Fibroblast of mammary gland (primary cell): ENCODE data around the gene ITGB2.
A peak's percentile ranks its signal among the peaks of the same experiment; 100 is the strongest.

Experiments used
- DNase-seq: peaks from one replicate; pipeline ENCODE4 v3.0.0-alpha.2; 2010; ENCODE audit warnings: low read depth
- H3K4me3 ChIP-seq: 2 replicates; pipeline ENCODE4 v1.5.1; 2011; ENCODE audit warnings: low read depth, mild to moderate bottlenecking, low read length, moderate library complexity; ENCODE audit not compliant: control insufficient read depth
- TF ChIP-seq, protein P1 (sequence below): conservative IDR thresholded peaks from 2 replicates; pipeline ENCODE4 v1.5.1; 2011; ENCODE audit warnings: low read depth, low read length, inconsistent platforms; ENCODE audit not compliant: control insufficient read depth, insufficient read depth

Gene ITGB2

DNA sequence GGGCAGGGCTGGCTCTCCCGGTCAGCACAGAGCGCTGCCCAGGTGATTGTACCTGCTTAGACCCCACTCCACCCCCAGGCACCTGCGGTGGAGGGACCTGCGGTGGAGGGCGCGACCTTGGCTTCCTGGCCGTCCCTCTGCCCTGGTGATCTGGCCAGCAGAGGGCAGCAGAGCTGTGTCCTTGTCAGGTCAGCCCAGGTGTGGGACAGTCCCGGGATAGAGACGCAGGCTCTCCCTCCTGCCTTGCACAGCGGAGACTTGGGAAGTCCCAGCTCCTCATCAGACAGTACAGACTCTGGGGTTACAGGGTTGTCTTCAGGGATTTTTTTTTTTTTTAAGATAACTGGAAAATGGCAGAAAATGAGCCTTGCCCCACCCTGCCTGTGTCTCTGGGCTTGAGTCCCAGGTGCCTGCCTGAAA, 29.1 kb upstream of the ITGB2 start:
- DNase-seq: peak; percentile 71
- no peak overlapping the region for H3K4me3 ChIP-seq
- TF ChIP-seq, protein P1, sequence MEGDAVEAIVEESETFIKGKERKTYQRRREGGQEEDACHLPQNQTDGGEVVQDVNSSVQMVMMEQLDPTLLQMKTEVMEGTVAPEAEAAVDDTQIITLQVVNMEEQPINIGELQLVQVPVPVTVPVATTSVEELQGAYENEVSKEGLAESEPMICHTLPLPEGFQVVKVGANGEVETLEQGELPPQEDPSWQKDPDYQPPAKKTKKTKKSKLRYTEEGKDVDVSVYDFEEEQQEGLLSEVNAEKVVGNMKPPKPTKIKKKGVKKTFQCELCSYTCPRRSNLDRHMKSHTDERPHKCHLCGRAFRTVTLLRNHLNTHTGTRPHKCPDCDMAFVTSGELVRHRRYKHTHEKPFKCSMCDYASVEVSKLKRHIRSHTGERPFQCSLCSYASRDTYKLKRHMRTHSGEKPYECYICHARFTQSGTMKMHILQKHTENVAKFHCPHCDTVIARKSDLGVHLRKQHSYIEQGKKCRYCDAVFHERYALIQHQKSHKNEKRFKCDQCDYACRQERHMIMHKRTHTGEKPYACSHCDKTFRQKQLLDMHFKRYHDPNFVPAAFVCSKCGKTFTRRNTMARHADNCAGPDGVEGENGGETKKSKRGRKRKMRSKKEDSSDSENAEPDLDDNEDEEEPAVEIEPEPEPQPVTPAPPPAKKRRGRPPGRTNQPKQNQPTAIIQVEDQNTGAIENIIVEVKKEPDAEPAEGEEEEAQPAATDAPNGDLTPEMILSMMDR: peak; percentile 83

DNA sequence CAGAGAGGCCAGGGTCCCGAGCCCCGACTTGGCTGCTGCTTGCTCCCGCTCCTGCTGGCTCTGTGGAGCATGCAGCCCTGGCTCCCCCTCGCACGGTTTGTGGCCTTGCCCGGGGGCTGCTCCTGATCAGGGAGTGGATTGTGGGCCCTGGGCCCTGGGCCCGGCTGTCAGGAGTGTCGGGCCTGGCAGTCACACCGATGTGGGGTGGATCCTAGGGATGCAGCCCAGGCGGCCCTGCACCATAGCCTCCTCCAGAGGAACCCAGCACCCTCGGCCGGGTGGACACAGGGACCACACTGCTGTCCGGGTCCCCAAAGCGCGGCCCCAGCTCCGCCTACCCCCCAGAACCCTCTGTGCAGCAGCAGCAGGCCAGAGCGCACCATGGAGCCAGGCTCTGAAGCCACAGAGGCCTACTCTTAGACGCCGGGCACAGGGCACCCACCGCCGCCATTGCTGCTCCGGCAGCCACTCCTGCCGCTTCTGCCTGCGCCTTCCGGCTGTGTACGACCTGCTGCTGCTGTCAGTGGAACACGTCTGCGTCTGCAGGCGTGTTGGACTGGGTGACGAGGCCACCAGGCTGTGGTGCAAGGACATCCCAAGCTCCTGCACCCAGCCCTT, 28.6 kb upstream of the ITGB2 start:
- H3K4me3 ChIP-seq: no peak overlapping the region
- no peak for DNase-seq
- TF ChIP-seq, protein P1: no peak

DNA sequence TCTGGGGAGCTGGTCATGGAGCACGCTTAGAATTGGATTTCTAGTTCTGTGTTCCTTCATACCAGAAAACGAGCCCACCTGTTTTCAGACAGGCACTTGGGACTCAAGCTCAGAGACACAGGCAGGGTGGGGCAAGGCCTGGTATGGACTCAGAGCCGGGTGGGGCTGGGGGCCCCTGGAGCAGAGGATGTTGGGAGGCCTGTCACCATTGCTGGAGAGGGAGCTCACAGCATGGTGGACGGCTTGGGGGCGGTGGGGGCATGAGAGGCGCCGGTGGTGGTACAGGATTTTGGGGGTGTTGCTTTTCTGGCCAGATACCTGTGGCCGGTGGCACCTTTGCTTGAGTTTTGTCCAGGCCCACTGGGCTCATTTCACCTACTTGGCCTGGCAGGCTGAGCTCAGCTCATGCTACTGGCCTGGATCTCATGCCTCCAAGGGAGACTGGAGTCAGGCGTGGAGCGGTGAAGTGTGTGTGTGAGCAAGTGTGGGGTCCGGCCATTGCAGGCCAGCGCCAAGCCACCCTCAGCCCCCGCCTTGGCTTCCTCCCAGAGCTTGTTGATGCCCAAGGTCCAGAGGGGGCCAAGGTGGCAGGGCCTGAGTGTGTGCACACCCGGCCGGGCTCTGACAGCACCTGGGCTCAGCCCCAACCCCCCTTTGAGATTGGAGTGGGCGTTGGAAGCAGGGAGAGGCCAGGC, 27.9 kb upstream of the ITGB2 start:
- TF ChIP-seq, protein P1: no peak
- no peak for DNase-seq
- H3K4me3 ChIP-seq: no peak overlapping the region

DNA sequence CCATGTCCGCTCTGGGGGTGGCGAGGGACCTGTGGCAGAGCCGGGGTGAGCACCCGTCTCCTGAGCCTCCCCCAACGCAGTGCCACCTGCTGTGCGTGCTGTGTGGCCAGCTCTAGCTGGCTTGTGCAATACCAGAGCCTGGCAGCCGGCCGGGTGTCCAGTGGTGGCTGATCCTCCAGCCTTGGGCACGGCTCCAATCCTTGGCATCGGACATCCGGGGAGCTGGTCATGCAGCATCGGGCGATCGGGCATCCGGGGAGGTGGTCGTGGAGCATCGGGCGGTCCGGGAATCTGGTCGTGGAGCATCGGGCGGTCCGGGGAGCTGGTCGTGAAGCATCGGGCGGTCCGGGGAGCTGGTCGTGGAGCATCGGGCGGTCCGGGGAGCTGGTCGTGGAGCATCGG, 27.2 kb upstream of the ITGB2 start:
- H3K4me3 ChIP-seq: no peak overlapping the region
- TF ChIP-seq, protein P1: no peak
- DNase-seq: no peak

DNA sequence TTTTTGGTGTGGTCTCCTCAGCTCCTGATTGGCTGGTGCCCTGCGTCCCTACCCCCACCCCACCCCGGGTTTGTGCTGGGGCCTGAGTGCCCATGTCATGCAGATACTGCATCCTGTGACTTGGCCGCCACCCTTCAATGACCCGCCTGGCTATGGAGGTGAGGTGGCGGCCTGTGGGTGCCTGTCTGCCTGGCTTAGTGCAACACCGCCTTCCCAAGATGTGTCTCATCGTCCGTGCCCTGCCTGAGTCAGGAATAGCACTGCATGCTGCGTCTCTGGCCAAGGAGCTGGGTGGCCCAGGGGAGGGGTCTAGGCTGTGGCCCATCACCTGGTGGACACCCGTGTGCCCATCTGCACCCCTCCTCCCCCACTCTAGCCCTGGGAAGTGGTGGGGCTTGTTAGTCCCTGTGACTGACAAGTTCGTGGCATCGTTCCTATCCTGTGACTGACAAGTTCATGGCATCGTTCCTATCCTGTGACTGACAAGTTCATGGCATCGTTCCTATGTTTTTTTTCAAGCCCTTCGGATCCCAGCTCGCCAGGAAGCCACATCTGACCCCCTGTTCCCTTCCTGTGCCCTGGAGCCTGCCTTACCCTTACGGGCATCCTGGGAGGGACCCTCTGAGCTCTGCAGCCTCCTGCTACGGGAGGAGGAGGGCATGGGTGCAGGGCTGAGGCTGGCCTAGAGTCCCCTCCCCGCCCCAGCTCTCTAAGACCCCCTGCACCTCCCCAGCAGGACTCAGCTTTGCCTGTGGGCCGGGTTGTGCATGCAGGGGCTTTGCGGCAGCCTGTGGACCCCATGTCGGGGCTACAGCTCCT, 26.6 kb upstream of the ITGB2 start:
- H3K4me3 ChIP-seq: no peak overlapping the region
- DNase-seq: no peak
- TF ChIP-seq, protein P1: no peak

DNA sequence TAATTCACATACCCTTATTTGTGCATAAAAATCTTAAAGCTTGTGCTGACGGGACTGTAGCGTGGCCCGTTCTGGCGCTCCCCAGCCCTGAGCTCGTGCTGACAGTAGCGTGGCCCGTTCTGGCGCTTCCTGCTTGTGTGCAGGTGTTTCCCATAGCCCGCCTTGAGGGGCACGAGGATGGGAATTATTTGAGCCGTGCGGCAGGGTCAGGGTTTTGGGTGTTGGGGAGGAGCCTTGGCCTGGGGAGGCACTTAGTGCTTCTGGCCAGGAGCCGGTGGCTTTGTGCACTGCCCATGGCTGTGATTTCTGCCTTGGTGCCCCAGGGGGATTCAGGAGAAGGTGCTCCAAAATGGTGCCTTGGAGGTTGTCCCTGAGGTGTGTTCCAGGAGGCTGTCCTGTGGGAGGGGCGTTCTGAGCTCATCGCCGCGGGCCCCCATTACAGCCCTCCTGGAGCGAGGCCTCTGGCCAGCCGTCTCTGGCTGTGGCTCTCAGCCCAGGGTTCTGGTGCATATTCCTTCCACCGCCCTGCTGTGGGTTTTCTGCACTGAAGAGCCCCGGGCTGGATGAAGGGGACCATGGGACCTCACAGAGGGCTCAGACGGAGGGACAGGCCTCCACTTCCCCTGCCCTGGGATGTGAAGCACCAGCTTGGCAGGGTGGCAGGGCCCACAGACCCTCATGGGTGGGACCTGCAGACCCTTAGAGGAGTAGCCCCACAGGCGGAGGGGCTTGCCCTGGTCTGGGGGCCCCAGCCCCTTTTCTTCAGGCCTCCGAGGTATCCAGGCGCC, 25.7 kb upstream of the ITGB2 start:
- TF ChIP-seq, protein P1: no peak
- H3K4me3 ChIP-seq: no peak overlapping the region
- no peak for DNase-seq
